D721Med (cell line): ENCODE measurements around the gene CNIH1.
"Not testable (repeated sequence)": the region's sequence is repeated elsewhere in the genome, so short reads cannot be mapped to it uniquely, and the experiment has no call there.

ENCODE experiments used
- DNase-seq: peaks from one replicate; pipeline ENCODE4 v3.0.0; 2011; ENCODE audit warnings: low spot score; ENCODE audit not compliant: insufficient read length
- FAIRE-seq: peaks from 2 replicates; lab custom pipeline; 2011; peaks lifted over from hg19 to GRCh38; lab: Jason Lieb, UNC
- CTCF ChIP-seq: IDR thresholded peaks from 2 replicates; pipeline ENCODE4 v1.5.1; 2012; ENCODE audit warnings: mild to moderate bottlenecking, control low read depth; ENCODE audit not compliant: insufficient read depth; ENCODE audit errors: missing control alignments

Gene CNIH1

GRCh38 chr14:54465654-54466053, 24.5 kb upstream of the CNIH1 start:
- no peak for TF ChIP-seq CTCF
- DNase-seq, result peak; percentile 32
- peak; percentile 72 for FAIRE-seq

DNA sequence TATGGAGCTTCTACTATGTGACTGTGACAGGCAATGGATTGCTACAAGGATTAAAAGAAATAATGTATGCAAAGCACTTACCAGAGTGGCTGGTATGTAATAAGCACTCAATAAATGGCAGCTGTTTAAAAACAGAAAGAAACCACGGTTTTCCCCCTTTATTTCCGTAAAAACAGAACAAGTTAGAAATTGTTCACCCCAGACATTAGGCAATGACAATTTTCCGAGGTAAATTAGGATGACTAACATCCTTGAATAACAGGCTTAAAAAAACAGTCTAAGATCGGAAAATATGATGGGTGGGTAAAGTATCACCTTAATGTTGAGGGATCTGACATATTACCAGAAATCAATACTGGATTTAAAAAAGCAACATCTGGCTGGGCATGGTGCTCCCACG, 20.9 kb upstream of the CNIH1 start:
- FAIRE-seq (no peak), DNase-seq (no peak)
- no peak for TF ChIP-seq CTCF

DNA sequence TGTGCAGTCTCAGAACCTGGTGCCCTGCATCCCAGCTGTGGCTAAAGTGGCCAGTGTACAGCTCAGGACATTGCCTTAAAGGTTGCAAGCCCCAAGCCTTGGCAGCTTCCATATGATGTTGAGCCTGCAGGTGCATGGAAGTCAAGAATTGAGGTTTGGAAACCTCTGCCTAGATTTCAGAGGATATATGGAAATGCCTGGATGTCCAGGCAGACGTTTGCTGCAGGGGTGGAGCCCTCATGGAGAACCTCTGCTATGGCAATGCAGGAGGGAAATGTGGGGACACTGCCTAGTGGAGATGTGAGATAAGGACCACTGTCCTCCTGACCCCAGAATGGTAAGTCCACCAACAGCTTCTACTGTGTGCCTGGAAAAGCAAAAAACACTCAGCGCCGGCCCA, 17.9 kb upstream of the CNIH1 start:
- TF ChIP-seq CTCF, result no peak
- no peak for DNase-seq
- no peak for FAIRE-seq

DNA sequence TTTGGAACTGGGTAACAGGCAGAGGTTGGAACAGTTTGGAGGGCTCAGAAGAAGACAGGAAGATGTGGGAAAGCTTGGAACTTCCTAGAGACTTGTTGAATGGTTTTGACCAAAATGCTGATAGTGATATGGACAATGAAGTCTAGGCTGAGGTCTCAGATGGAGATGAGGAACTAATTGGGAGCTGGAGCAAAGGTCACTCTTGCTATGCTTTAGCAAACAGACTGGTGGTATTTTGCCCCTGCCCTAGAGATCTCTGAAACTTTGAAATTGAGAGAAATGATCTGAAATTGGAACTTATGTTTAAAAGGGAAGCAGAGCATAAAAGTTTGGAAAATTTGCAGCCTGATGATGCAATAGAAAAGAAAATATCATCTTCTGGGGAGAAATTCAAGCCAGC, 17.4 kb upstream of the CNIH1 start:
- not testable (repeated sequence) for DNase-seq, FAIRE-seq

GRCh38 chr14:54457609-54457996, 16.4 kb upstream of the CNIH1 start:
- DNase-seq (no peak), FAIRE-seq (no peak)
- no peak for TF ChIP-seq CTCF

- DNase-seq, FAIRE-seq: not testable (repeated sequence)
These were observed 15.8 kb upstream of the CNIH1 start for GRCh38 chr14:54456820-54457608.

- no peak for FAIRE-seq
- no peak for DNase-seq
These were observed 14.2 kb upstream of the CNIH1 start for GRCh38 chr14:54455363-54455762.

DNA sequence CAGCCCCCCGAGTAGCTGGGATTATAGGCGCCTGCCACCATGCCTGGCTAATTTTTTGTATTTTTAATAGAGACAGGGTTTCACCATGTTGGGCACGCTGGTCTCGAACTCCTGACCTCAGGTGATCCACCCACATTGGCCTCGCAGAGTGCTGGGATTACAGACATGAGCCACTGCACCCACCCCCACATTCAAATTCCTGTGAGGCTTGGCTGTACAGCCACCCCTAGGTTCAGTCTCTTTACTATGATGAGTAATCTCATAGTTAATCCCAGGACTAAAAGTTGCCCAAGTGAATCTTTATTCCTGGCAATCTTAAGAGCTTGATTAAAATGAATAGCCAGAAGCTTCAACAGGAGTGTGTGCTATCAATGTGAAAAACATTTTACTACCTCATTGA, 12.8 kb upstream of the CNIH1 start:
- not testable (repeated sequence) for FAIRE-seq, DNase-seq

More at GRCh38 chr14:54455363-54455762, 14.2 kb upstream of the CNIH1 start:
- TF ChIP-seq CTCF, result no peak

GRCh38 chr14:54453252-54453651, 12.1 kb upstream of the CNIH1 start:
- DNase-seq (no peak), FAIRE-seq (no peak)
- no peak for TF ChIP-seq CTCF
